Right lobe of liver (tissue), 4 donors: ENCODE measurements around the gene CHST15.

Source experiments
- CTCF ChIP-seq, 4 donors: fragments of 200-600 bp in 3 of 4; fragments of 450-650 bp in 1 of 4; IDR thresholded peaks; one replicate each; pipeline versions ENCODE4 v1.5.1 to v1.8.0; 2016 to 2022; ENCODE audit warnings: antibody characterized with exemption in 4 of 4, mild to moderate bottlenecking in 2 of 4
- POLR2A ChIP-seq: fragments of 450-650 bp; IDR thresholded peaks from one replicate; pipeline ENCODE4 v1.6.1; 2017; ENCODE audit warnings: antibody characterized with exemption, mild to moderate bottlenecking
- donor health status: DM: no; HTN: no; CAD: no.
- donor health status: DM: no; HTN: no; CAD: no.
- donor health status: DM: no; HTN: yes; CAD: no.

GRCh38 chr10:123958241-123958640, 135.2 kb downstream of the CHST15 start:
- TF ChIP-seq CTCF (IDR thresholded peaks at IDR 0.05) (no peak), POLR2A (no peak)
